Hepatocyte (in vitro differentiated cells): ENCODE data around the gene ZNF804A. TPM values are rescaled to one million over a fixed set of nuclear protein-coding genes. Genes with fewer than 3 reads are reported as not detected.

Source experiments
- DNase-seq: peaks from one replicate; pipeline ENCODE4 v3.0.0-alpha.2; 2016; ENCODE audit warnings: low spot score
- H2AFZ ChIP-seq: fragments of 200-600 bp; sonication (generic); 2 replicates; pipeline ENCODE4 v1.6.0; 2016; ENCODE audit warnings: antibody characterized with exemption, mild to moderate bottlenecking
- H3K27ac ChIP-seq: fragments of 200-600 bp; sonication (generic); 2 replicates; pipeline ENCODE4 v1.5.1; 2016; ENCODE audit warnings: mild to moderate bottlenecking
- H3K27me3 ChIP-seq: fragments of 200-600 bp; sonication (generic); 2 replicates; pipeline ENCODE4 v1.6.1; 2016
- H3K36me3 ChIP-seq: fragments of 200-600 bp; sonication (generic); replicated peaks from 2 replicates; pipeline ENCODE4 v1.5.1; 2016; ENCODE audit warnings: low read depth; ENCODE audit not compliant: insufficient read depth
- H3K4me1 ChIP-seq: fragments of 200-600 bp; sonication (generic); 2 replicates; pipeline ENCODE4 v1.5.1; 2016; ENCODE audit warnings: mild to moderate bottlenecking, moderate library complexity; ENCODE audit not compliant: insufficient read depth
- H3K4me2 ChIP-seq: fragments of 200-600 bp; sonication (generic); 2 replicates; pipeline ENCODE4 v1.6.0; 2016
- H3K4me3 ChIP-seq: fragments of 200-600 bp; sonication (generic); 2 replicates; pipeline ENCODE4 v1.5.1; 2016; ENCODE audit warnings: mild to moderate bottlenecking
- H3K79me2 ChIP-seq: fragments of 200-600 bp; sonication (generic); 2 replicates; pipeline ENCODE4 v1.6.0; 2017; ENCODE audit warnings: mild to moderate bottlenecking
- H3K9me2 ChIP-seq: fragments of 200-600 bp; sonication (generic); replicated peaks from 2 replicates; pipeline ENCODE4 v1.6.0; 2017; ENCODE audit warnings: mild to moderate bottlenecking; ENCODE audit not compliant: insufficient read depth
- H3K9me3 ChIP-seq: fragments of 200-600 bp; sonication (generic); 2 replicates; pipeline ENCODE4 v1.5.1; 2016; ENCODE audit warnings: low read depth, mild to moderate bottlenecking
- H4K20me1 ChIP-seq: fragments of 200-600 bp; sonication (generic); 2 replicates; pipeline ENCODE4 v1.6.0; 2016; ENCODE audit warnings: mild to moderate bottlenecking; ENCODE audit not compliant: insufficient read depth, poor library complexity, severe bottlenecking
- EZH2 ChIP-seq: fragments of 200-600 bp; sonication (generic); IDR thresholded peaks from 2 replicates; pipeline ENCODE4 v1.6.1; 2016; ENCODE audit warnings: antibody characterized with exemption, mild to moderate bottlenecking, borderline replicate concordance
- EZH2phosphoT487 ChIP-seq: fragments of 200-600 bp; sonication (generic); IDR thresholded peaks from one replicate; pipeline ENCODE4 v1.6.1; 2018; ENCODE audit warnings: antibody characterized with exemption, mild to moderate bottlenecking, low read depth, moderate library complexity; ENCODE audit not compliant: unreplicated experiment, severe bottlenecking
- WGBS: methylation state at CpG from one replicate; pipeline ENCODE4 v1.1.6; 2016; ENCODE audit warnings: low lambda C conversion rate; ENCODE audit errors: missing lambda C conversion rate; 5-methylcytosine and 5-hydroxymethylcytosine counted together
- polyA plus RNA-seq: library from polyadenylated mRNA; unstranded; fragments of >200 nt; fragmentation: Nextera tagmentation; extraction: Ambion mirVana; gene quantifications from 2 replicates; pipeline ENCODE4 v1.2.1, GENCODE V29; 2016
- total RNA-seq: library from RNA; depleted of rRNA; stranded (reverse); fragments of >200 nt; gene quantifications from 2 replicates; pipeline ENCODE4 v1.2.3, GENCODE V29; 2014
- TF ChIP-seq, protein P1 (sequence below): fragments of 200-600 bp; sonication (generic); IDR thresholded peaks from 2 replicates; pipeline ENCODE4 v1.5.1; 2016; ENCODE audit warnings: antibody characterized with exemption, mild to moderate bottlenecking; ENCODE audit not compliant: poor library complexity

The ZNF804A gene
- total and polyA plus RNA-seq, 2 experiments from 2014 or later, result 1.7 to 2.3 TPM

DNA sequence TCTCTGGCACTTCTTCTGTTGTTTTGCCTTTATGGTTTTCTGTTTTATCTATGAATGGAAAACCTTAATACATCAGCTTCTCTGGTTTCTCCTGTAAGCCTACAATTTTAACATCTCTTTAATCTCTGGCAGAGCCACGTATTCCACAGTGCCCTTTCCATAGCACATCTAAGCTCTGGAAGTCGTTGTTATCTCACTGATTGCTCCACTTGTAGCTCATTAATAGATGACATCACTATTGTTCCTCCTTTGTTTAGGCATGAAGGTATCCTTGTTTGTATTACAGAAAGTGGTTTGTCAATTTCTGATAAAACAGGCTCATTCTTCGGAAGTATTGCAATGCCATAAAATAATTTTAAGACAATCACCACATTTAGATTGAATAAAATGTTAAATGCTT lies 185.2 kb downstream of the ZNF804A start:
- Histone ChIP-seq H3K9me3 (no peaks in the 10 kb centered on the region), H3K9me2 (no peaks in the 10 kb centered on the region), H3K4me3 (no peak overlapping the region), H3K36me3 (no peaks in the 10 kb centered on the region), H3K4me2 (no peak overlapping the region), H3K27ac (no peak overlapping the region), H2AFZ (no peak overlapping the region), H4K20me1 (no peaks in the 10 kb centered on the region), H3K4me1 (no peaks in the 10 kb centered on the region), H3K79me2 (no peaks in the 10 kb centered on the region), H3K27me3 (no peaks in the 10 kb centered on the region)
- 41% methylated on average over 3 of the region's 3 CpGs for WGBS
- no peak for TF ChIP-seq EZH2phosphoT487
- TF ChIP-seq, protein P1, sequence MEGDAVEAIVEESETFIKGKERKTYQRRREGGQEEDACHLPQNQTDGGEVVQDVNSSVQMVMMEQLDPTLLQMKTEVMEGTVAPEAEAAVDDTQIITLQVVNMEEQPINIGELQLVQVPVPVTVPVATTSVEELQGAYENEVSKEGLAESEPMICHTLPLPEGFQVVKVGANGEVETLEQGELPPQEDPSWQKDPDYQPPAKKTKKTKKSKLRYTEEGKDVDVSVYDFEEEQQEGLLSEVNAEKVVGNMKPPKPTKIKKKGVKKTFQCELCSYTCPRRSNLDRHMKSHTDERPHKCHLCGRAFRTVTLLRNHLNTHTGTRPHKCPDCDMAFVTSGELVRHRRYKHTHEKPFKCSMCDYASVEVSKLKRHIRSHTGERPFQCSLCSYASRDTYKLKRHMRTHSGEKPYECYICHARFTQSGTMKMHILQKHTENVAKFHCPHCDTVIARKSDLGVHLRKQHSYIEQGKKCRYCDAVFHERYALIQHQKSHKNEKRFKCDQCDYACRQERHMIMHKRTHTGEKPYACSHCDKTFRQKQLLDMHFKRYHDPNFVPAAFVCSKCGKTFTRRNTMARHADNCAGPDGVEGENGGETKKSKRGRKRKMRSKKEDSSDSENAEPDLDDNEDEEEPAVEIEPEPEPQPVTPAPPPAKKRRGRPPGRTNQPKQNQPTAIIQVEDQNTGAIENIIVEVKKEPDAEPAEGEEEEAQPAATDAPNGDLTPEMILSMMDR, result no peak
- no peak for TF ChIP-seq EZH2
- DNase-seq, result no peak

DNA sequence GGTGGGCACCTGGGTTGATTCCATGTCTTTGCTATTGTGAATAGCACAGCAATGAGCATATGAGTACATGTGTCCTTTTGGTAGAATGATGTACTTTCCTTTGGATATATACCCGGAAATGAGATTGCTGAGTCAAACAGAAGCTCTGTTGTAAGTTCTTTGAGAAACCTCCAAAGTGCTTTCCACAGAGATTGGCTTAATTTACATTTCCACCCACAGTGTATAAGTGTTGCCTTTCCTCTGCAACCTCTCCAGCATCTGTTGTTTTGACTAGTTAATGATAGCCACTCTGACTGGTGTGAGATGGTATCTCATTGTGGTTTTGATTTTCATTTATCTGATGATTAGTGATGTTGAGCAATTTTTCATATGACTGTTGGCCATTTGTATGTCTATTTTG lies 194.8 kb downstream of the ZNF804A start:
- Histone ChIP-seq H3K27ac (no peak overlapping the region), H2AFZ (no peak overlapping the region), H3K4me3 (no peak overlapping the region), H3K9me3 (no peaks in the 10 kb centered on the region), H3K36me3 (no peaks in the 10 kb centered on the region), H3K79me2 (no peaks in the 10 kb centered on the region), H4K20me1 (no peaks in the 10 kb centered on the region), H3K4me2 (no peak overlapping the region), H3K27me3 (no peaks in the 10 kb centered on the region), H3K9me2 (no peaks in the 10 kb centered on the region), H3K4me1 (no peaks in the 10 kb centered on the region)
- 100% methylated on average over 1 of the region's 1 CpG for WGBS
- no peak for DNase-seq
- TF ChIP-seq, protein P1, result no peak
- no peak for TF ChIP-seq EZH2phosphoT487
- TF ChIP-seq EZH2, result no peak

DNA sequence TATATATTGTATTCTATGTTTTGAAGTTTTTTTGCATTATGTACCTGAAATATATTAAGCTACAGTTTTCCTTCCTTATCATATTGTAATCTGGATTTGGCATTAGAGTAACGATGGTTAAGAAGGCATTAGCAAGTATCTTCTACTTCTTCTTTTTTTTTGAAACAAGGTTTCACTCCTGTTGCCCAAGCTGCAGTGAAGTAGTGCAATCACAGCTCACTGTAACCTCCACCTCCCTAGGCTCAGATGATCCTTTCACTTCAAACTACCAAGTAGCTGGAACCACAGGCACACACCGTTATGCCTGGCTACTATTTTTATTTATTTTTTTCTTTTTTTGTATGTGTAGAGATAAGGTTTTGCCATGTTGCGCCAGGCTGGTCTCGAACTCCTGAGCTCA lies 201.1 kb downstream of the ZNF804A start:
- no peaks in the 10 kb centered on the region for H3K9me3 ChIP-seq
- H3K27ac ChIP-seq, result no peak overlapping the region
- H3K79me2 ChIP-seq, result no peaks in the 10 kb centered on the region
- no peak overlapping the region for H3K4me2 ChIP-seq
- TF ChIP-seq, protein P1, result no peak
- TF ChIP-seq EZH2, result no peak
- TF ChIP-seq EZH2phosphoT487, result no peak
- no peaks in the 10 kb centered on the region for H3K4me1 ChIP-seq
- H2AFZ ChIP-seq, result no peak overlapping the region
- H3K9me2 ChIP-seq, result no peaks in the 10 kb centered on the region
- no peak for DNase-seq
- no peaks in the 10 kb centered on the region for H3K36me3 ChIP-seq
- no peaks in the 10 kb centered on the region for H4K20me1 ChIP-seq
- 91% methylated on average over 4 of the region's 4 CpGs for WGBS
- no peak overlapping the region for H3K4me3 ChIP-seq
- H3K27me3 ChIP-seq, result no peaks in the 10 kb centered on the region

DNA sequence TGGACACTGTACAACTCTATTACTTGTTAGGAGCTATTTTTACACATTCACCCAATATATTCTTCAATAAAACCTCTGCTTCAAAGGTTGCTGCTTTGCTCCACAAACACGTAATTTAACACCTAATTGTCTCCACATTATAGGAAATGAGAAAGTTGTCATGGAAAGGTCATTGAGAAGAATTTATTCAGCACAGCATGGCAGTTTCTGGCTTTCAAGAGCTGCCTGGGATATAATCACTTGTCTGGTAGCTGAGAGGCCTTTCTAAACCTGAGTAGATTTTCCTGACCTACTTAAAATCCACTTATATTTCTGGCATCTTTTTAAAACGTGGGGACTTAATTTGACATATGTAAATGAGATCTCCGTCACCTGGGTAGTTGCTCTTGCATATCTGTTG lies 216.1 kb downstream of the ZNF804A start:
- 68% methylated on average over 3 of the region's 3 CpGs for WGBS
- Histone ChIP-seq H3K27me3 (no peaks in the 10 kb centered on the region), H3K4me3 (no peak overlapping the region), H3K9me2 (no peaks in the 10 kb centered on the region), H3K79me2 (no peaks in the 10 kb centered on the region), H4K20me1 (no peaks in the 10 kb centered on the region), H2AFZ (no peak overlapping the region), H3K4me1 (no peaks in the 10 kb centered on the region), H3K27ac (no peak overlapping the region), H3K36me3 (no peaks in the 10 kb centered on the region), H3K4me2 (no peak overlapping the region), H3K9me3 (no peaks in the 10 kb centered on the region)
- TF ChIP-seq, protein P1, result no peak
- TF ChIP-seq EZH2 (no peak), EZH2phosphoT487 (no peak)
- no peak for DNase-seq
